Neutrophil (primary cell): ENCODE results near the gene KIF26B.

Experiments
- H3K27ac ChIP-seq: fragments of 200-600 bp; sonication (generic); 2 replicates; pipeline ENCODE4 v1.5.1; 2016; ENCODE audit warnings: mild to moderate bottlenecking, moderate library complexity
- H3K27me3 ChIP-seq: fragments of 200-600 bp; sonication (generic); 2 replicates; pipeline ENCODE4 v1.6.0; 2016; ENCODE audit warnings: mild to moderate bottlenecking
- H3K36me3 ChIP-seq: fragments of 200-600 bp; sonication (generic); 2 replicates; pipeline ENCODE4 v1.5.1; 2017
- H3K4me1 ChIP-seq, 2 experiments: fragments of 200-600 bp in 1 of 2; sonication (generic) in 1 of 2; 1 replicate in 1 of 2; 2 replicates in 1 of 2; pipeline versions ENCODE4 v1.5.1 to v1.6.1; 2013 to 2016; ENCODE audit warnings: low read depth in 1 of 2, low read length in 1 of 2, mild to moderate bottlenecking in 1 of 2, moderate library complexity in 1 of 2; ENCODE audit not compliant: control insufficient read depth in 1 of 2, insufficient read depth in 1 of 2
- H3K4me3 ChIP-seq, 2 experiments: fragments of 200-600 bp in 1 of 2; sonication (generic) in 1 of 2; 1 replicate in 1 of 2; 2 replicates in 1 of 2; pipeline ENCODE4 v1.5.1; 2013 to 2016; ENCODE audit warnings: low read depth in 1 of 2, low read length in 1 of 2, mild to moderate bottlenecking in 1 of 2, moderate library complexity in 1 of 2
- H3K9me3 ChIP-seq: fragments of 200-600 bp; sonication (generic); 2 replicates; pipeline ENCODE4 v1.5.1; 2016
- CTCF ChIP-seq: fragments of 200-600 bp; sonication (generic); IDR thresholded peaks from 2 replicates; pipeline ENCODE4 v1.5.1; 2016; ENCODE audit warnings: antibody characterized with exemption

KIF26B gene

GRCh38 chr1:245306628-245307410 lies 152.0 kb downstream of the KIF26B start:
- no peak for TF ChIP-seq CTCF
- H3K9me3 ChIP-seq, result no peaks in the 10 kb centered on the region
- no peak overlapping the region for H3K27ac ChIP-seq
- peaks cover 11 to 17% of the 10 kb centered on the region in 2 experiments for H3K4me1 ChIP-seq
- H3K36me3 ChIP-seq, result no peaks in the 10 kb centered on the region
- H3K27me3 ChIP-seq, result peaks cover 5% of the 10 kb centered on the region
- no peak overlapping the region for H3K4me3 ChIP-seq

- Histone ChIP-seq H3K9me3 (no peaks in the 10 kb centered on the region), H3K27ac (peak overlapping the region; percentile 78), H3K36me3 (no peaks in the 10 kb centered on the region), H3K27me3 (no peaks in the 10 kb centered on the region), H3K4me1 (peaks cover 11 to 17% of the 10 kb centered on the region in 2 experiments), H3K4me3 (peak overlapping the region; percentile 4 to 48)
- TF ChIP-seq CTCF, result no peak
These were observed 156.1 kb downstream of the KIF26B start for GRCh38 chr1:245310571-245311531.

- no peaks in the 10 kb centered on the region for H3K36me3 ChIP-seq
- H3K27ac ChIP-seq, result no peak overlapping the region
- no peaks in the 10 kb centered on the region for H3K9me3 ChIP-seq
- H3K27me3 ChIP-seq, result no peaks in the 10 kb centered on the region
- no peak for TF ChIP-seq CTCF
- H3K4me1 ChIP-seq, result peaks cover 11 to 17% of the 10 kb centered on the region in 2 experiments
- no peak overlapping the region for H3K4me3 ChIP-seq
These were observed 157.2 kb downstream of the KIF26B start for GRCh38 chr1:245311887-245312536.

- H3K27ac ChIP-seq, result no peak overlapping the region
- H3K9me3 ChIP-seq, result no peaks in the 10 kb centered on the region
- no peaks in the 10 kb centered on the region for H3K36me3 ChIP-seq
- TF ChIP-seq CTCF, result no peak
- no peak overlapping the region for H3K4me3 ChIP-seq
- H3K27me3 ChIP-seq, result peaks cover 5% of the 10 kb centered on the region
- H3K4me1 ChIP-seq, result peaks cover 11 to 17% of the 10 kb centered on the region in 2 experiments
These were observed 158.8 kb downstream of the KIF26B start for GRCh38 chr1:245313576-245313975.

GRCh38 chr1:245316784-245317183 lies 162.0 kb downstream of the KIF26B start:
- no peak for TF ChIP-seq CTCF
- H3K27ac ChIP-seq, result no peak overlapping the region
- H3K36me3 ChIP-seq, result no peaks in the 10 kb centered on the region
- H3K9me3 ChIP-seq, result no peaks in the 10 kb centered on the region
- no peaks in the 10 kb centered on the region for H3K4me1 ChIP-seq
- no peak overlapping the region for H3K4me3 ChIP-seq
- peaks cover 5% of the 10 kb centered on the region for H3K27me3 ChIP-seq
